GM19193 (cell line): ENCODE data around the gene MAP2K7.

Experiments
- POLR2A ChIP-seq: IDR thresholded peaks from 4 replicates; pipeline ENCODE4 v1.6.1; 2011; ENCODE audit not compliant: insufficient read depth, insufficient read length; ENCODE audit errors: extremely low read depth

The MAP2K7 gene

DNA sequence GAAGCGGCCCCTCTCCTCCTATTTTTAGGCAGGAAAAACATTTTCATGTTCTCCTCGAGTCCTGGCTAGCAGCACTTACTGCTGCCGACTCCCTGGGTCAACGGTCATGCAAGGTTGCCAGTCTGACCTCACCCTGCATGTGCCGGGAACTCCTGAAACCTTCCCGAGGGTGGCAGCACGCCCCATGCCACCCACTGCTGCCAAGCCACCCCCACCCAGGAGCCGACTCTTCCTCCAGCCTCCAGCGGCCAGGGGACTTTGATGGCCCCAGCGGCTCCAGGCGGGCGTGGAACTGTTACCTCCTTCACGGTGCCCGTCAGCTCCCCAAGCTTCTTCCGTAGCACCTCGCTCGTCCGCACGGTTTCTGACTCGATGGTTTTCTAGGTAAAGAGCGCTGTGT lies 31.1 kb downstream of the MAP2K7 start:
- TF ChIP-seq POLR2A, result no peak

DNA sequence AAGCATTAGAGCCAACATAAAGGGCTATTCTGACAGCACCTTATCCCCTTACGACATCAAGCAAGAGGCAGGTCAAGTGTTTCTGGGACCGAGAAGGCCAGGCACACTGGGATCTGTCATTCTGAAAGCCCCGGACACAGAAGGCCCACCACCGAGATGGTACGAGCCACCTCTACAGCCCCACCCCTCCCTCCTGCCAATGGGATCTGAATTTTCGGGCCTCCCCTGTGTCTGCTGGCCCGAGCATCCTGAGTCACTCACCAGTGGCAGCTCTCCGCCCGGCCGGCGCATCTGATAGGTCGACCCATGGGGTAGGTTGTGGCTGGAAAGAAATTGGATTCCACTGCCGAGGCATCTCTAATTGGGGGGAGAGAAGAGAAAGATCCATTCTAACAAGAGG lies 37.2 kb downstream of the MAP2K7 start:
- no peak for TF ChIP-seq POLR2A

DNA sequence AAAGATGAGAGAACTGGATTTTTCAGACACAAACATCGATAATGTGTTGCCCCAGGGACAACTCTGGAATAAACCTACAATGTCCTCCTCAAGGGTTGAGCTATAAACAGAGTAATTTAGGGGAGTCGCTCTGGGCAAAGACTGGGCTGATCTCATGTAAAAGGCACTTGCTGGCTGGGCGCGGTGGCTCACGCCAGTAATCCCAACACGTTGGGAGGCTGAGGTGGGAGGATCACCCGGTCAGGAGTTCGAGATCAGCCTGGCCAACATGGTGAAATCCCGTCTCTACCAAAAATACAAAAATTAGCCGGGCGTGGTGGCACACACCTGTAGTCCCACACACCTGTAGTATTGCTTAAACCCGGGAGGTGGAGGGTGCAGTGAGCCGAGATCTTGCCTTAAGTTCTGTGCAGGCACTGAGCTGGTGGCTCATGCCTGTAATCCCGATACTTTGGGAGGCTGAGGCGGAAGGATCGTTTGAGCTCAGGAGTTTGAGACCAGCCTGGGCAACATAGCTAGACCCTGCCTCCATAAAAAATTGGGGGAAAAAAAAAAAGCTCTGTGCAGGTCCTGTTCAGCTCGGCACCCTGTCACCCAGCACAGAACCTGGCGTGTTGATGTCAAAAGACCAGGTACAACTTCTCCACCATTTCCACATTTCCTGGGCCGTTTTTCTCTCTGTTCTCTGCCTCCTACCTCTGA lies 38.4 kb downstream of the MAP2K7 start:
- no peak for TF ChIP-seq POLR2A

DNA sequence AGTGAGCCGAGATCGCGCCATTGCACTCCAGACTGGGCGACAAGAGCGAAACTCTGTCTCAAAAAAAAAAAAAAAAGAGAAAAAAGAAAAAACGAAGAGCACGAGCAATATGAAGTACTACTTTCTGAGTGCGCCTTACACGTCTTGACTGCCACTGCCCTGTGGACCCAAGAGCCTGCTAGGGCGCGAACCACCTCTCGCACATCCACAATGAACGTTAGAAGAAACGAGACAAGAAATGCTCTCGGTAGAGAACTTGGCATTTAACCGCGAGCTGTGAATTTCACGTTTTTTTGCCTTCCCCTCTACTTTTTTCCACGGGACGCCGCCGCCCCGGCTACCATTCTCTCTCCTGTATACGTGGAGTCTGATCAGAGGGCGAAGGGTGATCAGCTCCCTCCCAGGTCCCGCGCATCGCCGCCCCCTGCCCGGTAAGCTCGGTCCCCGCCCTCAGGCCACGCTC lies 39.3 kb downstream of the MAP2K7 start:
- no peak for TF ChIP-seq POLR2A

DNA sequence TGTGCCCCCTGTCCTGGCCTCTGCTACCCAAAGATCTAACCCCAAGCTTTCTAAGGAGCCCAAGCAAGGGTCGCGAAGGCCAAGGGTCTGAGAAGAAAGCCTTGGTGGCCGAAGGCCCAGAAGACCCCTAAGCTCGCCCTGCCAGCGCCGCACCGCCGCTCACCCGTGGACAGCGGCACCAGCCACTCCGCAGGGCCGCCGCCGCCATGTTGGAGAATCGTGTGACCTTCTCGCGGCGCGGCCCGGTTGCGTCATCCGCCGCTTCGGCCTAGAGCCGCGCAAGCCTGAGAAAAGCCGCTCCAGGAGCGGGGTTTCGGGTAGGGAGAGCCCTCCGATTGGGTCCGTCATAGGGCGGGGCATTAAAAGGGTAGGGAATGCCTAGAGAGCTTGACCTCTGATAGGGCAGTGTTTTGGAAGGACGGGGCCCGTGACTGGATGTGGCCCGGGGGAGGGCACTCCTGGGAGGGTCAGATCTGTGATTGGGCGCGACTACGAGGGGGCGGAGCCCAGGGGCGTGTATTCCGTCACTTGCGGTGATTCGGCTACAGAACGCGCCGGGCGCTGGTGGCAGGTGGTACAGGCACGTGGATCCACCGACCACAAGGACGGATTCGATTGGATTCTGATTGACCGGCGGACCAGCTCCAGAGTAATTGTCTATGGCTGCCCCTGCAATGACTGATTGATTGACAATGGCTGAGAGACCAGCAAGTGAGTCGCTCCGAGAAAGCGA lies 39.9 kb downstream of the MAP2K7 start, which contains the start of gene TIMM44:
TSS of gene TIMM44 (minus strand) at position 223 of the 733 bp plus-strand sequence. CDS start at position 208, 15 bp downstream.
- peak; percentile 95 for TF ChIP-seq POLR2A

DNA sequence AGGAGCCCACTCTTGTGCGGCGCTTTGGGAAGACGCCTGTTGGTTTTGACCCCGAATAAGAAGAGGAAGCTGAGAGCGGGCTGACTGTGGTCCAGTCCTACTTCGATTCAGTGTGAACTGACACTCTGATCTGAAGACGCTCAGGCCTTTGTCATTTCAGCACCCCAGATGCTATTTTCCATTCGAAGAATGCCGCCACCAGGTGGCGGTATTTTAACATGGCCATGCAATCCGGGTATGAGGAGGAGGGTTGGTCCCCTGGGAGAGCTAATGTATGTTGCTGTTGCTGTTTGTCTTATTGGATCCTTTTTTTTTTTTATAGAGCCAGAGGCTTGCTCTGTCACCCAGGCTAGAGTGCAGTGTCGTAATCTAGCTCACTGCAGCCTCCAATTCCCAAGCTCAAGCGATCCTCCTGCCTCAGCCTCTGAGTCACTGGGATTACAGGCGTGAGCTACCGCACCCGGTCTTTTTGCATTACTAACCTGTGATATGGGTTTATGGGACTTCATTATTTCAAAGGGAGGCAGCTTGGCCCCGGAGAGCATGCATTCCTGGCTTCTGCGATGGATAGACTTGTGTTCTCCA lies 40.6 kb downstream of the MAP2K7 start:
- TF ChIP-seq POLR2A, result no peak

DNA sequence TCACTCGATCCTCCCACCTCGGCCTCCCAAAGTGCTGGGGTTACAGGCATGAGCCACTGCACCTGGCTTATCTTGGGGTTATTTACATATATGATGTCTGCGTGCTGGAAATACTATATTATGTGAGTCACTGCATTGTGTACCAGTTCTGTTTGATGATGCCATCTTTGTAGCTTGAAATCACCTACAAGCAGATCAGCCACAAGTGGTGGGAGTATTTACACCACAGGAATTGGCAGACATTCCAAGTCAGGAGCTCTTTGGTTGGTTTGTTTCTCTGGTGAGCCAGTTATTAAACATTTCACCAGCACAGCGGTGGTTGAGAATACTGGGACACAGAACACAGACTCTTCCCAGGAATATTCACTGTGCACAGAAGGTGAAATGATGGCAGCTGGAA lies 44.3 kb downstream of the MAP2K7 start:
- no peak for TF ChIP-seq POLR2A

DNA sequence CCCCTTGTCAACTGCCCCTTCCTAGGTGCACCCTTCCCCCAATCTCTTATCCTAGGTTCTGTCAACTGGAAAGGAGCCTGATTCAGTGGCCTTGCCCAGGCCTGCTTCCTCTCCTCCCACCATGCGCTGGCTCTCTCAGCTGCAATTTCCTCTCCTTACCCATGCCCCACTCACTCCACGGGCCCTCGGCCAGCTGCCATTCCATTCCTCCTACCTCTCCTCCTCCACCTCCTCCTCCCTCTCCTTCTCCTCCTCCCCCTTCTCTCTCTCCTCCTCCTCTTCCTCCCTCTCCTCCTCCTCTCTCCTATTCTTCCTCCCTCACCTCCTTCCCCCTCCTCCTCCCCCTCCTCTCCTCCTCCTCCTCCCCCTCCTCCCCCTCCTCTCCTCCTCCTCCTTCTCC lies 49.4 kb downstream of the MAP2K7 start:
- TF ChIP-seq POLR2A, result no peak

DNA sequence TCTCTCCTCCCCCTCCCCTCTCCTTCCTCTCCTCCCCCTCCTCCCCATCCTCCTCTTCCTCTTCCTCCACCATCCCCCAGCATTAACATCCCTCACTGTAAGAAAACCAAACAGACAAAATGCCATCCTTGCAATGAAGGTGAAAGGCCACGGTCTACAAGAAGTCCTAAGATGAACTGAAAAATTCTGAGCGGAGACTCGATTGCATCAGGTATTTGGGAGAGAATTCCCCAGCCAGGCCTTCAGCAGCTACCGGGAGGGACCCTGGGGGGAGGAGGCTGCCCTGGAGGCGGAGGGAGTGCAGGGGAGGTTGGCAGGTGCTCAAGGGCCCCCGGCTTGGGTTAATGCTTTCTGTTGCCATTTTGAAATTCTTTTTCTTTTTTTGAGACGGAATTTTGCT lies 49.9 kb downstream of the MAP2K7 start:
- no peak for TF ChIP-seq POLR2A

DNA sequence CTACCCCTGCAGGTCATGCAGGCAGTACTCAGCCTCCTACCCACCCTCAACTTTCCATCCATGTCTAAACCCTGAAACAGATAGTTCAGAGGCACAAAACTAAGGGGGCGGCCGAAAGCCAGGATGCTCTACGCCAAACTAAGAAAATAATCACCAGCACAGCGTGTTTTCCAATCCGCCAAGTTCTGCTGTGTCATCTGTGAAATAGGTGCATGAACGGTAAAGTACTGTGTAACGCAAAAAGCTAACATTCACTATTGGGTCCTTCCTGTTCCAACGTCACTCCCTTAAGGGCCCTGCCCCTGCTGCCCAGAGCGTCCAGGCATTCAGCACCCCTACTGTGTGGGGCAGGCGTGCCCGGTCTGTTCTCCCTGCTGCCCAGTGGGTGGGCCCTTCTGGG lies 52.0 kb downstream of the MAP2K7 start:
- TF ChIP-seq POLR2A, result no peak

DNA sequence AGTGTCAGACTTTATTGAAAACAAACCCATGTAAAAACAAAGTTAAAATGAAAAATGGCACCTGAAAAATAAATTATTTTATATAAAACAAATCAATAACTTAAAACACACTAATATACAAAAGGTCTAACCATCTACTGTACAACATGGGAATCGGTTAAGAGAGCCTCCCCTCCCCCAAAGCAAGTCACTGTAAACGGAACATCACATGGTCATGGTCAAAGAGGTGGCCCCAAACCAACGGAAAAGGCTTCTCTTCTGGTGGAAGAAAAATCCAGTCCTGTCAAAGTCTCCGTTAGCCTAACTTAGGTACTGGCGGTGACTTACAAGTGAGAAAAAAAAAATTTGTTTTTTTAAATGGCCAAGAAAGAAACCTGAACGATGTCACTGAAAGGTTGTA lies 55.5 kb downstream of the MAP2K7 start:
- no peak for TF ChIP-seq POLR2A

DNA sequence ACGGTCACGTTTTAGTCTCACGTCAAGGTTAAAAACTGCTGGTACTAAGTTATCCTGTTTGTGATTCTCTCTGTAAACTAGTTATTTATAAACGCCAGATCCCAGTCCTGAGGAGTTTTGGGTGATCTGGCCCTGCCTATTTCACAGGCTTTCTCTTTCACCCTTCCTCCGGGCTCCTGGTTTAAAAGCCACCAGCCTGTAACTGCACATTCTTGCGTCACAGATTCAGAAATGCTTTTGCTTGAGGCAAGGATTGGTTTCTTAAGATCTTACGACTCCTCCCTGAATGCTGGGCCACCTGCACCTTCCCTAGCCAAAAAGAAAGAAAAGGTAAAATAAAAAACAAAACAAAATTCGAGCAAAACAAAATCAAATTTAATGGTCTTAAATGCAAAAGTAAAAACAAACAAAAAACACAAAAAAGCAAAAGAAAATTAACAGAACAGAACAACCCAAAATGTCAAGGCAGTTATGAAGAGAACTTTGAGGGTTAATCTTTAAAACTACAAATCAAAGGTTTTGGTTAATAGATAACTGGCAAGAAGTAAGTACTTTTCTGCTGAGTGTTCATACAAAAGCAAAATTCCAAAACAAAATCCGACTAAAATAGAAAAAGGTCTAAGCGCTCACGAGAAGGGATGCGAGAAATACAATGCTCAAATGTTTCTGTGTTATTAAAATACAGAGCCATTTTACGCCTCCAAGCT lies 58.4 kb downstream of the MAP2K7 start:
- TF ChIP-seq POLR2A, result no peak

DNA sequence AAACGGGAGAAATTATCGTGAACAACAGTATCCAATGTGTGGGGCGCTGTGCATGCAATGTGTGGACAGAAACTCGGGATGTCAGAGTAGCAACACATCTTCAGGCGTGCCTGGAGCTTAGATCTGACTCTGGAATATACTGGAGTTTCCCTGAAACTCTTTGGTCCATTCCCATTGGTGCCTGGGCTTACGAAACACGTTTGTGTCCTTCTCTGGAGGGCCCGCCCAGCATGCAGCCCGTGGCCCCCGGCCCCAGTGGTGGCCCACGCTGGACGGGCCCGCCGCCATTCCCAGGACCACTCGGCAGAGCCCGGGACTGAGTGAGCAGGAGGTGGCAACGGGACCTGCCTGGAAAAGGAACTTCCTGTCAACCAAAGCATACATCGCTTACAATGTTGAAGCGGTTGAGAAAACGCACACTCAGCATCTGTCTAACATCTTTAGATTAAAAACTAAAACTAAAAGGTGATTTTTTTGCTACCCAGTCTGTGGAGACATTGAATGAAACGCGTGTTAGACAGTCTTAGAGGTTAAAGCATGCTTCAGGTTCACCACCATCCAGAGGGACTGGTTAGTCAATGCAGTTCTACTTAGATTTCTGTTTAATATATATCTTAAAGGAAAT lies 59.1 kb downstream of the MAP2K7 start:
- TF ChIP-seq POLR2A, result no peak

DNA sequence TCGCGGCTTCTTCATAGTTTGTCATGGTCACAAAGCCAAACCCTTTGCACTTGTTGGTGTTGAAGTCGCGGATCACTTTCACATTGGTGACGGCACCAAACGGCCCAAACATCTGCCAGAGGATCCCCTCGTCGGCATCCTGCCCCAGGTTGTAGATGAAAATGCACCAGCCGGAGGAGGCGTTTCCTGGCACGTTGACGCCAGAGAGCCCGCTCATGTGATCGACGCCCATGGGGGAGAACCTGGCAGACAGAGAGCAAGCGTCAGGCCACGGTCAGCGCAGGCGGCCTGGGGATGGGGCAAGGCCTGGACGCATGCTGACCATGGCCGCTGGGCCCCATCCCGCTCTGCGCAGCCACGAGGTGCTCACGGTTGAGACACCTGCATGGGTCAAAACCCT lies 59.9 kb downstream of the MAP2K7 start:
- TF ChIP-seq POLR2A, result no peak
